GM18507 (cell line): ENCODE measurements around the gene P4HA2.

ENCODE experiments used
- DNase-seq: peaks from one replicate; pipeline ENCODE4 v3.0.0; 2011; ENCODE audit warnings: low read depth; ENCODE audit not compliant: insufficient read length; ENCODE audit errors: extremely low spot score
- FAIRE-seq: peaks from 2 replicates; lab custom pipeline; 2011; peaks lifted over from hg19 to GRCh38; lab: Jason Lieb, UNC

P4HA2 gene

GRCh38 chr5:132227485-132228240, at the start of gene P4HA2:
Gene P4HA2, minus strand, starts transcription at chr5:132227853. Its CDS starts 9,227 bp downstream, at chr5:132218626.
- DNase-seq (peak; percentile 73), FAIRE-seq (peak; percentile 53)

GRCh38 chr5:132277256-132277655, 49.6 kb upstream of the P4HA2 start:
- DNase-seq (no peak), FAIRE-seq (no peak)

GRCh38 chr5:132275367-132276220, 47.9 kb upstream of the P4HA2 start:
- DNase-seq (no peak), FAIRE-seq (no peak)

GRCh38 chr5:132274050-132274792, 46.6 kb upstream of the P4HA2 start:
- DNase-seq: no peak

GRCh38 chr5:132273631-132274030, 46.0 kb upstream of the P4HA2 start:
- FAIRE-seq (no peak), DNase-seq (no peak)

More at GRCh38 chr5:132274050-132274792, 46.6 kb upstream of the P4HA2 start:
- FAIRE-seq: no peak

- no peak for FAIRE-seq
- DNase-seq: no peak
Measured at GRCh38 chr5:132272311-132273210, 44.9 kb upstream of the P4HA2 start.

GRCh38 chr5:132271251-132272246, 43.9 kb upstream of the P4HA2 start:
- no peak for FAIRE-seq

GRCh38 chr5:132270706-132271105, 43.1 kb upstream of the P4HA2 start:
- FAIRE-seq (no peak), DNase-seq (no peak)

More at GRCh38 chr5:132271251-132272246, 43.9 kb upstream of the P4HA2 start:
- DNase-seq: no peak

- DNase-seq: no peak
- FAIRE-seq: no peak
Measured at GRCh38 chr5:132270335-132270665, 42.6 kb upstream of the P4HA2 start.

GRCh38 chr5:132269635-132270334, 42.1 kb upstream of the P4HA2 start:
- no peak for FAIRE-seq
- DNase-seq: no peak

GRCh38 chr5:132268769-132269551, 41.3 kb upstream of the P4HA2 start:
- DNase-seq: no peak
- peak; percentile 66 for FAIRE-seq

GRCh38 chr5:132267931-132268768, 40.5 kb upstream of the P4HA2 start:
- FAIRE-seq (no peak), DNase-seq (no peak)

GRCh38 chr5:132267166-132267739, 39.6 kb upstream of the P4HA2 start:
- FAIRE-seq: no peak
- no peak for DNase-seq

GRCh38 chr5:132266836-132267160, 39.1 kb upstream of the P4HA2 start:
- DNase-seq (no peak), FAIRE-seq (no peak)

GRCh38 chr5:132266031-132266835, 38.6 kb upstream of the P4HA2 start:
- no peak for DNase-seq
- FAIRE-seq: no peak
